GM12801 (cell line): ENCODE data around the gene GRK7.

Source experiments
- CTCF ChIP-seq: IDR thresholded peaks from one replicate; pipeline ENCODE4 v1.5.1; 2011; ENCODE audit warnings: control low read depth; ENCODE audit not compliant: insufficient read length; ENCODE audit errors: extremely low read depth

GRK7 gene

DNA sequence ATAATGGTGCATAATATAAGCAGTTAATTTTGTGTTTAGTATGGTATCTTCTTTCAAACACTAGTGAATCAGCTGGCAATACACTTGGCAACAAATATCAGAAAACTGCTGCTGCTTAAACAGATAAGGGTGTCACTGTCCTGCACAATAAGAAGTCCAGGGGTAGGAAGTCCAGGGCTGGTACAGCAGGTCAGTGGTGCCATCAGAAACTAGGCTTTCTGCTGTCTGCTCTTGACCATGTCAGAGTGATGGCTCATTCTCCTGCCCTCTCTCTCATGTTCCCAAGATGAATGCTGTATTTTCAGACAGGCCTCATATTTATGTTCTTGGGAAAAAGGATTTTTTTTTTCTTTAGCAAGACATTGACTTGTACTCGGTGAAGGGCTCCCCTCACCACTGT is 9.2 kb upstream of the GRK7 start:
- TF ChIP-seq CTCF, result no peak

GRCh38 chr3:141764045-141764444 is 837 bp downstream of the GRK7 start:
- no peak for TF ChIP-seq CTCF

DNA sequence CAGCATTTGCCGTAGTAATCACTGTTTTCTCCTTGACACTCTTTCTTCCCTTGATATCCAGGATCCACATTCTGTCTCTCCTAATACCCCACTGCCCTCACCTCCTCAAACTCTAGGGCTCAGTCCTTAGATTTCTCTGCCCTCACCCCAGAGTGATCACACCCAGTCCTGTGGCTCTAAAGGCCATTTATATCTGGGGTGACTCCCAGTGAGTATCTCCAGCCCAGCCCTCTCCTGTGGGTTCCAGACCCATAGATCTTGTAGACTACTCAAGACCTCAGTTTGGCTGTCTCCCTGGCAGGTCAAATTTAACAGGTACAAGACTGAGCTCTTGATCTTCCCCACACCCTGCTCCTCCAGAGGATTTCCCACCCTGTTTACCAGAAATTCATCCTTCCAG is 1.3 kb downstream of the GRK7 start:
- no peak for TF ChIP-seq CTCF

GRCh38 chr3:141764986-141765385 is 1.8 kb downstream of the GRK7 start:
- TF ChIP-seq CTCF, result no peak

DNA sequence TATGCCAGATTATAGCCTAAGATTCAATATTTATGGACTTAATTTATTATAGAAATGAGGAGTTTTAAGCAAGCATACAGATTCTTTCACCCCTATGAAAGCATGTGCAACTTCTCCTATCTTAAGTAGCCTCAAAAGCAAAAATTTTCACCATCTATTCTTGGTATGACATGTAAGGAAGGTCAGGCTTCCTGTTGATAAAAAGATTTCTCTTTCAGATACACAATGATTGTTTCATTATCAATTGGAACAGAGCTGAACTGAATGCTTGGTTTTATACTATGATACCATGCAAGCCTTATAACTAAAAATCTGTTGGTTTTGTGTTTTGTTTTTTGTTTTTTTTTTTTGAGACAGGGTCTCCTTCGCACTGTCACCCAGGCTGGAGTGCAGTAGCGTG is 3.9 kb downstream of the GRK7 start:
- TF ChIP-seq CTCF, result no peak

DNA sequence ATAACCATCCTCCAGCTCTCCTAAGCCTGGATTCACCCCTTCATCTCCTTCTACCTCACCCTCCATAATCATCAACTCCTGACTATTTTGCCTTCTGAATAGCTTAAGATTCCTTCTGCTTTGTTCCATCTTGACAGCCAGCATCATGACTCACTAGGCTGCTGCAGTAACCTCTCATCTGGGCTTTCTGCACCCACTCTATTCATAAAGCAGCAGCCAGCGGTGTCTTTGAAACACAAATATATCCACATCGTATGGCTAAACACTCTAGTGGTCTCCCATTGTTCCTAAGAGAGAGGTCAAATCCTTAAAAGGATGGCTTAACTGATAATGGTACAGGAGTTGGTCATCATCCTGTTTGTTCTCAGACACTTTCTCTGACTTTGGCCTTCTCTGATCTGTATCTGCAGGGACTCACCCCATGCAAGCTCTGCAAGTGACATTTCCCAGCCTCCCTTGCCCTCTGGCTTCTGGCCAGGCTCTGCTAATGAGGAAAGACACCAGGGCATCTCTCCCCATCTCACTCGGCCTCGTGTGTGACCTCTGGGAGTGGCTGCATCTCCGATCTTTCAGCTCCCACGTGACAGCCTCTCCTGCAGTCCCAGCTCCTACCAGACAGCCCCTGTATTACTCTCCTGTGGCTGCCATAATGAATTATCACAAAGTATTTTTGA is 6.2 kb downstream of the GRK7 start:
- no peak for TF ChIP-seq CTCF

DNA sequence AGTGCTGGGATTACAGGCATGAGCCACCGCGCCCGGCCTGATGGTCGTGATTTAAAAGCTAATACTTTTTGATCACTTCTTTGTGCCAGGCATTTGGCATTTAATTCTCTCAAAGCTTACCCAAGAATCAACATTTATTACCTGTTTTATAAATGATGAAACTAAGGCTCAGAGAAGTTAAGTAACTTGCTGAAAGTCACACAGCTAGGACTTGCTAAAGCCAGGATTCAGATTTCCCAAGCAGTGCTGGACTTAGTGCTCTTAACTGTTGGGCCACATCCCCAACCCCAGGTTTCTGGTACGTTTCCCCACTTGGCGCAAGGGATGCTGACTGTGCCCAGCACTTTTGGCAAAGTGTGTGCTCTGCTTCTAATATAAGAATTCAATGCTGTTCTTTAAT is 10.5 kb downstream of the GRK7 start:
- TF ChIP-seq CTCF, result no peak
